Tibial nerve (tissue), 4 donors: ENCODE measurements around the gene GSN.

Experiments used
- EP300 ChIP-seq, 2 donors: sonication (generic); formaldehyde crosslinking; IDR thresholded peaks; one replicate each; pipeline ENCODE4 v1.6.1; 2017; ENCODE audit warnings: antibody characterized with exemption in 2 of 2, mild to moderate bottlenecking in 1 of 2
- POLR2A ChIP-seq, 2 donors: fragments of 450-650 bp; IDR thresholded peaks; one replicate each; pipeline ENCODE4 v1.6.1; 2017; ENCODE audit warnings: antibody characterized with exemption in 2 of 2, mild to moderate bottlenecking in 2 of 2, moderate library complexity in 2 of 2
- TF ChIP-seq, protein P1 (sequence below), 5 experiments: fragments of 200-600 bp in 3 of 5; fragments of 450-650 bp in 2 of 5; sonication (generic) in 3 of 5; IDR thresholded peaks; one replicate each; pipeline ENCODE4 v1.5.1; 2016 to 2019; ENCODE audit warnings: antibody characterized with exemption in 5 of 5, mild to moderate bottlenecking in 3 of 5, moderate library complexity in 2 of 5

DNA sequence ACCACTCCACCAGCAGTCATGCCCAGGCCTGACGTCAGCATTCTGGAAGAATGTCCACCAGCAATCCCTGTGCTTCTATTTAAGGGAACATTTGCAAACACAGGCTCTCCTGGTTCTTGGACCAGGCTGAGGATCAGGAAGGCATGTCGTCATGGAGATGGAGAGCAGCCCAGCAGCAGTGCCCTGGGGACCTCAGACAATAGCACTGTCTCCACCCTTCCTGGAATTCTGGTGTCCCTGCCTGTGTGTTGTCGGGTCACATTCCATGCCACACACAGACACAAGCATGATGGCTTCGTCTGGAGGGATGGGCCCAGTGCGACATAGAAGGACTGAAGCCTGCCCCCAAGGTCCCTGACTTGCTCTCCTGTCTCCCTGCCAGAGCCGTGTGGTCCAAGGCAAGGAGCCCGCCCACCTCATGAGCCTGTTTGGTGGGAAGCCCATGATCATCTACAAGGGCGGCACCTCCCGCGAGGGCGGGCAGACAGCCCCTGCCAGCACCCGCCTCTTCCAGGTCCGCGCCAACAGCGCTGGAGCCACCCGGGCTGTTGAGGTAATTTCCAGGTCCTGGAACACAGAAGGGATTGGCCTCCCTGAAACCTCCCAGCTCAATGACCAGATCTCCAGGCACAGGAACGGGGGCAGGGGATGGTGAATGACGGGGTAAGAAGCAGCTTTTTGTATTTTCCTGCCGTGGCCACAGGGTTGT is 58.3 kb downstream of the GSN start:
- TF ChIP-seq, protein P1, sequence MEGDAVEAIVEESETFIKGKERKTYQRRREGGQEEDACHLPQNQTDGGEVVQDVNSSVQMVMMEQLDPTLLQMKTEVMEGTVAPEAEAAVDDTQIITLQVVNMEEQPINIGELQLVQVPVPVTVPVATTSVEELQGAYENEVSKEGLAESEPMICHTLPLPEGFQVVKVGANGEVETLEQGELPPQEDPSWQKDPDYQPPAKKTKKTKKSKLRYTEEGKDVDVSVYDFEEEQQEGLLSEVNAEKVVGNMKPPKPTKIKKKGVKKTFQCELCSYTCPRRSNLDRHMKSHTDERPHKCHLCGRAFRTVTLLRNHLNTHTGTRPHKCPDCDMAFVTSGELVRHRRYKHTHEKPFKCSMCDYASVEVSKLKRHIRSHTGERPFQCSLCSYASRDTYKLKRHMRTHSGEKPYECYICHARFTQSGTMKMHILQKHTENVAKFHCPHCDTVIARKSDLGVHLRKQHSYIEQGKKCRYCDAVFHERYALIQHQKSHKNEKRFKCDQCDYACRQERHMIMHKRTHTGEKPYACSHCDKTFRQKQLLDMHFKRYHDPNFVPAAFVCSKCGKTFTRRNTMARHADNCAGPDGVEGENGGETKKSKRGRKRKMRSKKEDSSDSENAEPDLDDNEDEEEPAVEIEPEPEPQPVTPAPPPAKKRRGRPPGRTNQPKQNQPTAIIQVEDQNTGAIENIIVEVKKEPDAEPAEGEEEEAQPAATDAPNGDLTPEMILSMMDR (IDR thresholded peaks at IDR 0.05) = no peak
- TF ChIP-seq POLR2A (IDR thresholded peaks at IDR 0.05) = peak in 1 of 2 donors; percentile 22
- peak; percentile 89 to 94 for TF ChIP-seq EP300 (IDR thresholded peaks at IDR 0.05)
